22Rv1 (cell line): ENCODE data around the gene GNG7.

ENCODE experiments used
- H3K27ac ChIP-seq: fragments of 450-650 bp; 2 replicates; pipeline ENCODE4 v1.5.1; 2017
- ZFX ChIP-seq: fragments of 450-650 bp; IDR thresholded peaks from 2 replicates; pipeline ENCODE4 v1.6.1; 2017; ENCODE audit warnings: antibody characterized with exemption, borderline replicate concordance
- TF ChIP-seq, protein P1 (sequence below): fragments of 450-650 bp; IDR thresholded peaks from 2 replicates; pipeline ENCODE4 v1.5.1; 2017; ENCODE audit warnings: mild to moderate bottlenecking

Gene GNG7

GRCh38 chr19:2478756-2479555 is 223.5 kb downstream of the GNG7 start:
- TF ChIP-seq ZFX = no peak
- TF ChIP-seq, protein P1, sequence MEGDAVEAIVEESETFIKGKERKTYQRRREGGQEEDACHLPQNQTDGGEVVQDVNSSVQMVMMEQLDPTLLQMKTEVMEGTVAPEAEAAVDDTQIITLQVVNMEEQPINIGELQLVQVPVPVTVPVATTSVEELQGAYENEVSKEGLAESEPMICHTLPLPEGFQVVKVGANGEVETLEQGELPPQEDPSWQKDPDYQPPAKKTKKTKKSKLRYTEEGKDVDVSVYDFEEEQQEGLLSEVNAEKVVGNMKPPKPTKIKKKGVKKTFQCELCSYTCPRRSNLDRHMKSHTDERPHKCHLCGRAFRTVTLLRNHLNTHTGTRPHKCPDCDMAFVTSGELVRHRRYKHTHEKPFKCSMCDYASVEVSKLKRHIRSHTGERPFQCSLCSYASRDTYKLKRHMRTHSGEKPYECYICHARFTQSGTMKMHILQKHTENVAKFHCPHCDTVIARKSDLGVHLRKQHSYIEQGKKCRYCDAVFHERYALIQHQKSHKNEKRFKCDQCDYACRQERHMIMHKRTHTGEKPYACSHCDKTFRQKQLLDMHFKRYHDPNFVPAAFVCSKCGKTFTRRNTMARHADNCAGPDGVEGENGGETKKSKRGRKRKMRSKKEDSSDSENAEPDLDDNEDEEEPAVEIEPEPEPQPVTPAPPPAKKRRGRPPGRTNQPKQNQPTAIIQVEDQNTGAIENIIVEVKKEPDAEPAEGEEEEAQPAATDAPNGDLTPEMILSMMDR = no peak
- peak overlapping the region; percentile 81 for H3K27ac ChIP-seq

DNA sequence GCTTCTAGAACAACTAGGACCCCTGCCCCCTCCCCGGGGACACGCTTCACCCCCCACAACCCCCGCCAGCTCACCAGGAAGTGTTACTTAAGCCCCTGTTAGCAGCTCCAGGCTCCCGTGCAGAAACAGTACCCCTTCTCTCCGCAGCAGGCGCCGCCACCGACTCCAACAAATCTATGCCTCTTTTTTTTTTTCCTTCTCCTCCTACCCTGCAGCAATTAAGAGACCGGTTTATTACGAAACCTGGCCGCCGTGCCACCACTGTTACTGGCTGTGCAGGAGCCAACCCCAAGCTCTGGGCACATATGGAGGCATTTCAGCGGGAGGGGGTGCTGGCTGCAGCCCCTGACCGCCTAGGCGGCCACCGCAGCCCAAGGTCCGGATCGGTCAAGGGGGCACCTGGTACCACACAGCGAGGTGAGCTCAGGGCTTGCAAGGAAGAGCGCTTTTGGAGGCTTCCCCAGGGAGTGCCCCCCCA is 224.2 kb downstream of the GNG7 start:
- H3K27ac ChIP-seq = peak overlapping the region; percentile 81
- TF ChIP-seq ZFX = no peak
- TF ChIP-seq, protein P1 = 0 out of 2 replicates have a peak, but pooled peaks have one; percentile 21

- peak overlapping the region; percentile 81 for H3K27ac ChIP-seq
- TF ChIP-seq ZFX = no peak
- TF ChIP-seq, protein P1 = no peak
These were observed 224.7 kb downstream of the GNG7 start for GRCh38 chr19:2477732-2478191.

DNA sequence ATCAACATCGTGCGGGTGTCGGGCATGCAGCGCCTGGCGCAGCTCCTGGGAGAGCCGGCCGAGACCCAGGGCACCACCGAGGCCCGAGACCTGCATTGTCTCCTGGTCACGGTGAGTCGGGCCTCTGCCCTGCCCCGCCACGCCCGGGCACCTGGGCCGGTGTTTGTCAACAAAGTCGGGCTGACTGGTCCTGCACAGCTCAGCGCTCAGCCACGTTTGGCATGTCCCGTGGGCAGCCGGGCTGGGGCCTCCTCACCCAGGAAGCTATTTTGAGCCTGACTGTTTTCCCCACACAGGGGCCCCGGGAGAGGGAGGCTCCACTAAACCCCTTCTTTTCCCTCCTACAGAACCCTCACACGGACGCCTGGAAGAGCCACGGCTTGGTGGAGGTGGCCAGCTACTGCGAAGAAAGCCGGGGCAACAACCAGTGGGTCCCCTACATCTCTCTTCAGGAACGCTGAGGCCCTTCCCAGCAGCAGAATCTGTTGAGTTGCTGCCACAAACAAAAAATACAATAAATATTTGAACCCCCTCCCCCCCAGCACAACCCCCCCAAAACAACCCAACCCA is 225.3 kb downstream of the GNG7 start:
- peak overlapping the region; percentile 81 for H3K27ac ChIP-seq

GRCh38 chr19:2476451-2477140 is 225.9 kb downstream of the GNG7 start:
- H3K27ac ChIP-seq = peak overlapping the region; percentile 81
- TF ChIP-seq, protein P1 = no peak
- TF ChIP-seq ZFX = no peak

More for the DNA sequence above, 225.3 kb downstream of the GNG7 start:
- no peak for TF ChIP-seq ZFX
- TF ChIP-seq, protein P1 = no peak

DNA sequence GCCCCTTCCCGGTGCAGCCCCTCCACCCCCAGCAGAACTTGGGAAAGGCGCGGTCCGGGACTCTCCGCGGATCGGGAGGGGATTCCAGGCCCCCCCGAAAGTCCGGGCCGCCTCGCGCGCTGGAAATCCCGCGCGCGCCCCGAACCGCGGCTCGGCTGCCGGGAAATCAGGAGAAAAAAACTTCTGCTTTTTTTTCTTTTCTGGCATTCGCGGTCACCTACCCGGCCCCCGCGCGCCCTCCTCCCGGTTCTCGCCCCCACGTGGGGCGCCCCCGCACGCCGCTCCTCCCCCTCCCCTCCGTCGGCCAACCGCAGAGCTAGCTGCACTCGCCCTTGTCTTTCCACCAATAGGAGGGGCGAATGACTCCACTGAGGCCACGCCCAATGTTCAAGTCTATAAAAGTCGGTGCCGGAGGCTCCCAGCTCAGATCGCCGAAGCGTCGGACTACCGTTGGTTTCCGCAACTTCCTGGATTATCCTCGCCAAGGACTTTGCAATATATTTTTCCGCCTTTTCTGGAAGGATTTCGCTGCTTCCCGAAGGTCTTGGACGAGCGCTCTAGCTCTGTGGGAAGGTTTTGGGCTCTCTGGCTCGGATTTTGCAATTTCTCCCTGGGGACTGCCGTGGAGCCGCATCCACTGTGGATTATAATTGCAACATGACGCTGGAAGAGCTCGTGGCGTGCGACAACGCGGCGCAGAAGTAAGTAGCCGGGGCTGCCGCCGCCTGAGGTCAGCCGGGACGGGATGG is 226.6 kb downstream of the GNG7 start, which contains the start of gene GADD45B:
Gene GADD45B, plus strand, starts transcription at position 426 of the 749 bp plus-strand sequence. Its CDS starts 232 bp downstream, at position 658.
- H3K27ac ChIP-seq = peak within 1 kb of the TSS; percentile 81
- no peak for TF ChIP-seq ZFX
- TF ChIP-seq, protein P1 = no peak
